SU-DHL-6 (cell line): Measurements from ENCODE around the gene MAP4.

Experiments used
- H2AFZ ChIP-seq: fragments of 200-600 bp; sonication (generic); 2 replicates; pipeline ENCODE4 v1.6.1; 2014; ENCODE audit warnings: low read depth, mild to moderate bottlenecking, moderate library complexity, mixed read lengths, antibody characterized with exemption, low read length; ENCODE audit not compliant: severe bottlenecking
- H3F3A ChIP-seq: fragments of 200-600 bp; shearing (Covaris generic); 2 replicates; pipeline ENCODE4 v1.6.0; 2016; ENCODE audit warnings: antibody characterized with exemption, mild to moderate bottlenecking; ENCODE audit not compliant: insufficient read depth
- H3K27ac ChIP-seq: fragments of 200-600 bp; sonication (generic); 2 replicates; pipeline ENCODE4 v1.5.1; 2016; ENCODE audit warnings: low read depth, mild to moderate bottlenecking, low read length, moderate library complexity, mixed read lengths
- H3K27me3 ChIP-seq: fragments of 200-600 bp; sonication (generic), shearing (Covaris generic); 2 replicates; pipeline ENCODE4 v1.6.0; 2014; ENCODE audit warnings: mild to moderate bottlenecking, low read length
- H3K36me3 ChIP-seq: fragments of 200-600 bp; sonication (generic); 2 replicates; pipeline ENCODE4 v1.6.1; 2014; ENCODE audit warnings: mild to moderate bottlenecking, low read length, mixed read lengths
- H3K4me2 ChIP-seq: fragments of 300-600, 200-600 bp; shearing (Covaris generic), sonication (generic); 2 replicates; pipeline ENCODE4 v1.6.0; 2014; ENCODE audit warnings: low read length, low read depth, mild to moderate bottlenecking; ENCODE audit not compliant: poor library complexity, severe bottlenecking
- H3K4me3 ChIP-seq: fragments of 200-600 bp; sonication (generic); 2 replicates; pipeline ENCODE4 v1.5.1; 2014; ENCODE audit warnings: antibody characterized with exemption, low read length, mild to moderate bottlenecking, mixed read lengths; ENCODE audit not compliant: insufficient read depth, poor library complexity, severe bottlenecking
- H3K79me2 ChIP-seq: fragments of 200-600 bp; sonication (generic); 2 replicates; pipeline ENCODE4 v1.6.1; 2014; ENCODE audit warnings: mild to moderate bottlenecking, low read length, moderate library complexity; ENCODE audit not compliant: insufficient read depth
- H3K9ac ChIP-seq: fragments of 200-600 bp; sonication (generic); 2 replicates; pipeline ENCODE4 v1.7.0; 2014; ENCODE audit warnings: mild to moderate bottlenecking, low read length
- H3K9me2 ChIP-seq: fragments of 200-600 bp; sonication (generic); replicated peaks from 2 replicates; pipeline ENCODE4 v1.6.1; 2014; ENCODE audit warnings: low read length; ENCODE audit not compliant: insufficient read depth
- H3K9me3 ChIP-seq: fragments of 200-600 bp; sonication (generic); 2 replicates; pipeline ENCODE4 v1.6.1; 2014; ENCODE audit warnings: low read length, mixed read lengths; ENCODE audit not compliant: insufficient read depth
- H4K20me1 ChIP-seq: fragments of 200-600 bp; sonication (generic); 2 replicates; pipeline ENCODE4 v1.6.1; 2014; ENCODE audit warnings: low read depth, mild to moderate bottlenecking, antibody characterized with exemption, low read length, moderate library complexity, mixed read lengths
- EZH2phosphoT487 ChIP-seq: fragments of 200-600 bp; sonication (generic), shearing (Covaris generic); conservative IDR thresholded peaks from 2 replicates; pipeline ENCODE4 v1.6.1; 2018; ENCODE audit warnings: mild to moderate bottlenecking, antibody characterized with exemption, low read length, moderate library complexity, mixed read lengths
- TF ChIP-seq, protein P1 (sequence below): fragments of 200-600 bp; sonication (generic); IDR thresholded peaks from one replicate; pipeline ENCODE4 v1.5.1; 2017; ENCODE audit warnings: antibody characterized with exemption, mild to moderate bottlenecking, low read length, moderate library complexity; ENCODE audit not compliant: insufficient read depth, poor library complexity, severe bottlenecking

MAP4 gene

GRCh38 chr3:47964740-47965139, 51.5 kb downstream of the MAP4 start:
- no peak overlapping the region for H3K4me2 ChIP-seq
- H2AFZ ChIP-seq: no peak overlapping the region
- H3K9me3 ChIP-seq: no peaks in the 10 kb centered on the region
- no peak overlapping the region for H3K27ac ChIP-seq
- H4K20me1 ChIP-seq: no peaks in the 10 kb centered on the region
- no peak overlapping the region for H3K4me3 ChIP-seq
- TF ChIP-seq EZH2phosphoT487: no peak
- TF ChIP-seq, protein P1, sequence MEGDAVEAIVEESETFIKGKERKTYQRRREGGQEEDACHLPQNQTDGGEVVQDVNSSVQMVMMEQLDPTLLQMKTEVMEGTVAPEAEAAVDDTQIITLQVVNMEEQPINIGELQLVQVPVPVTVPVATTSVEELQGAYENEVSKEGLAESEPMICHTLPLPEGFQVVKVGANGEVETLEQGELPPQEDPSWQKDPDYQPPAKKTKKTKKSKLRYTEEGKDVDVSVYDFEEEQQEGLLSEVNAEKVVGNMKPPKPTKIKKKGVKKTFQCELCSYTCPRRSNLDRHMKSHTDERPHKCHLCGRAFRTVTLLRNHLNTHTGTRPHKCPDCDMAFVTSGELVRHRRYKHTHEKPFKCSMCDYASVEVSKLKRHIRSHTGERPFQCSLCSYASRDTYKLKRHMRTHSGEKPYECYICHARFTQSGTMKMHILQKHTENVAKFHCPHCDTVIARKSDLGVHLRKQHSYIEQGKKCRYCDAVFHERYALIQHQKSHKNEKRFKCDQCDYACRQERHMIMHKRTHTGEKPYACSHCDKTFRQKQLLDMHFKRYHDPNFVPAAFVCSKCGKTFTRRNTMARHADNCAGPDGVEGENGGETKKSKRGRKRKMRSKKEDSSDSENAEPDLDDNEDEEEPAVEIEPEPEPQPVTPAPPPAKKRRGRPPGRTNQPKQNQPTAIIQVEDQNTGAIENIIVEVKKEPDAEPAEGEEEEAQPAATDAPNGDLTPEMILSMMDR: no peak
- no peaks in the 10 kb centered on the region for H3K27me3 ChIP-seq
- no peaks in the 10 kb centered on the region for H3F3A ChIP-seq
- H3K36me3 ChIP-seq: no peaks in the 10 kb centered on the region
- H3K79me2 ChIP-seq: no peaks in the 10 kb centered on the region
- no peaks in the 10 kb centered on the region for H3K9me2 ChIP-seq
- H3K9ac ChIP-seq: no peak overlapping the region

GRCh38 chr3:47961815-47962606, 54.2 kb downstream of the MAP4 start:
- Histone ChIP-seq H3K79me2 (no peaks in the 10 kb centered on the region), H3F3A (no peaks in the 10 kb centered on the region), H3K9me3 (no peaks in the 10 kb centered on the region), H3K27ac (no peak overlapping the region), H3K27me3 (no peaks in the 10 kb centered on the region), H3K4me3 (no peak overlapping the region), H3K4me2 (no peak overlapping the region), H4K20me1 (no peaks in the 10 kb centered on the region), H2AFZ (no peak overlapping the region), H3K36me3 (no peaks in the 10 kb centered on the region), H3K9ac (no peak overlapping the region), H3K9me2 (no peaks in the 10 kb centered on the region)
- TF ChIP-seq, protein P1: no peak
- TF ChIP-seq EZH2phosphoT487: no peak

DNA sequence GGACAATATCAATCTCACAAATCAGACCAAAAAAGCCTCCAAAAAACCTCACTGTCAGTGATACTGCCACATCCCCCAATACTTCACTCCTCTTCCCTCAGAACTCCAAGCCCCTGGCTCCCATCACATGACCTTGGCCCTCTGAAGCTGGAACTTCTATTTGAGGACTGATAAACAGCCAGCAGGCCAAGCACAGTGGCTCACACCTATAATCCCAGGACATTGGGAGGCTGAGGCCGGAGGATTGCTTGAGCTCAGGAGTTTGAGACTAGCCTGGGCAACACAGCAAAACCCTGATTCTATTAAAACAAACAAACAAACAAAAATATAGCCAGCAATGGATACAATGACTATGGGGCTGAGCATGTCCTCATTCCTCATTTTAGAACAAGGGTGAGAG, 55.2 kb downstream of the MAP4 start:
- Histone ChIP-seq H3K4me2 (no peak overlapping the region), H3K27me3 (no peaks in the 10 kb centered on the region)

More for the DNA sequence above, 55.2 kb downstream of the MAP4 start:
- no peaks in the 10 kb centered on the region for H4K20me1 ChIP-seq
- no peaks in the 10 kb centered on the region for H3K9me3 ChIP-seq
- no peaks in the 10 kb centered on the region for H3K36me3 ChIP-seq
- H3F3A ChIP-seq: no peaks in the 10 kb centered on the region
- no peaks in the 10 kb centered on the region for H3K9me2 ChIP-seq
- no peak overlapping the region for H3K4me3 ChIP-seq
- H3K79me2 ChIP-seq: no peaks in the 10 kb centered on the region
- TF ChIP-seq, protein P1: no peak
- TF ChIP-seq EZH2phosphoT487: no peak
- H3K9ac ChIP-seq: no peak overlapping the region
- H2AFZ ChIP-seq: no peak overlapping the region
- no peak overlapping the region for H3K27ac ChIP-seq
